ENCODE measurements around the gene KSR1. TPM values are rescaled to one million over a fixed set of nuclear protein-coding genes. Genes with fewer than 3 reads are reported as not detected.
"Not testable (repeated sequence)": the region's sequence is repeated elsewhere in the genome, so short reads cannot be mapped to it uniquely, and the experiment has no call there.

KSR1 gene
- polyA plus RNA-seq, 1 experiment: 28.2 TPM

DNA sequence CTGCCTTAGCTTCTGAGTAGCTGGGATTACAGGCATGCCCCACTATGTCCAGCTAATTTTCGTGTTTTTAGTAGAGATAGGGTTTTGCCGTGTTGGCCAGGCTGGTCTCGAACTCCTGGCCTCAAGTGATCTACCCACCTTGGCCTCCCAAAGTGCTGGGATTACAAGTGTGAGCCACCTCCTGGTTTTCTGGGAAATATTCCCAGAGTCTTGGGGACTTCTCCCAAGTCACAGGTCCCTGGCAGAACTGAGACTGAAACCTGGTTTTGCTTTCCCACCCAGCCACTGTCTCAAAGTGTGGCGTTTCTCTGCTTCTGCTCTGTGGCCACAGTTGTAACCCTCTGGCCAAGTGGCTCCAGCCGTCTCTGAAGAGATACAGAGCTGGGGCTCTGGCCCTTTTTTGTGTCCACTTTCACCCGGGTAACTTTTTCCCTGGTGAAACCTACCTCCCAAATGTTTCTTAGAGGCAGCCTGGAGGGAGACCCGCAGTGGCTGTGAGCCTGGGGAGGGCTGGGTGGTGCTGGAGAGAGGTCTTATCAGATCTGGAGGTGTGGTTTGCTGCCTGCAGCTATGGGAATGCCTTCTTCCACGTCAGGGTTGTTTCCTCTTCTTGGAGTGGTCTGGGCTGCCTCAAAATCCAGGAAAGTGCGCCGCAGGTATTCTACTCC lies 5.1 kb downstream of the KSR1 start:
- TF ChIP-seq CTCF (IDR thresholded peaks at IDR 0.05; ENCODE audit: low read depth, low read length): no peak
- POLR2A ChIA-PET: interaction anchor here (0.5 to 0.6 kb wide), 2 partner anchors 16 to 72 kb away, joined by 3 read pairs; no protein-coding TSS in a partner anchor
- DNase-seq (ENCODE audit: low read depth, low spot score): no peak
- no peaks in the 10 kb centered on the region for H3K27me3 ChIP-seq (ENCODE audit: control insufficient read depth, insufficient read depth, low read length)
- no peak overlapping the region for H3K4me3 ChIP-seq (ENCODE audit: low read depth, low read length)
- peaks cover 3% of the 10 kb centered on the region; the same call in 1 of the 2 replicates for H3K9me3 ChIP-seq (ENCODE audit: control insufficient read depth, insufficient read depth, low read length)
- H3K27ac ChIP-seq (ENCODE audit: low read depth, low read length): no peak overlapping the region
- CTCF ChIA-PET: interaction anchor here (1.7 to 10.5 kb wide), 2 partner anchors 107 to 140 kb away, joined by 5 to 94 read pairs; no protein-coding TSS in a partner anchor

GRCh38 chr17:27462149-27462548 lies 5.9 kb downstream of the KSR1 start:
- H3K4me3 ChIP-seq (ENCODE audit: low read depth, low read length): no peak overlapping the region
- H3K27me3 ChIP-seq (ENCODE audit: control insufficient read depth, insufficient read depth, low read length): no peaks in the 10 kb centered on the region
- POLR2A ChIA-PET: no interaction called here
- CTCF ChIA-PET: interaction anchor here (0.6 to 10.5 kb wide), 2 partner anchors 101 to 139 kb away, joined by 7 to 94 read pairs; no protein-coding TSS in a partner anchor
- no peaks in the 10 kb centered on the region; the same call in 1 of the 2 replicates for H3K9me3 ChIP-seq (ENCODE audit: control insufficient read depth, insufficient read depth, low read length)
- DNase-seq (ENCODE audit: low read depth, low spot score): no peak
- TF ChIP-seq CTCF (IDR thresholded peaks at IDR 0.05; ENCODE audit: low read depth, low read length): no peak
- H3K27ac ChIP-seq (ENCODE audit: low read depth, low read length): no peak overlapping the region

DNA sequence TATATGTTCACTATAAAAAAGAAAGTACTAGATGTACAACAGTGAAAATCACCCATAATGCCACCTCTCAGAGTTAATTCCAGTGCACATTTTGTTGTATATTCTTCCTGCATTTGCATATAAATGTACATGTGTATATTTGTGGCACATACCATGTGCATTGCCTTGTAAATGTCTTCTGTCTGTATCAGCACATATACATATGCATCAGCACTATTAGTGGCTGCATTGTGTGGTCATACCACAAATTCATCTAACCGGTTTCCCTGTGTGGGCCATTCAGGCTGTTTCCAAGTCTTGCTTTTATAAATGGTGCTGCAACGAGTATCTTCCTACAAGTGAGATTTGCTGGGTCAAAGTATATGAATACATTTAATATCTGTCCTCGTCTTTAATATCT lies 6.5 kb downstream of the KSR1 start:
- ChIA-PET POLR2A (no interaction called here), CTCF (interaction anchor here (10.5 kb wide), 1 partner anchor 138 kb away, joined by 94 read pairs; no protein-coding TSS in a partner anchor)
- Histone ChIP-seq H3K4me3 (ENCODE audit: low read depth, low read length) (no peak overlapping the region), H3K27me3 (ENCODE audit: control insufficient read depth, insufficient read depth, low read length) (no peaks in the 10 kb centered on the region), H3K9me3 (ENCODE audit: control insufficient read depth, insufficient read depth, low read length) (no peaks in the 10 kb centered on the region), H3K27ac (ENCODE audit: low read depth, low read length) (no peak overlapping the region)
- TF ChIP-seq CTCF (IDR thresholded peaks at IDR 0.05; ENCODE audit: low read depth, low read length): no peak
- no peak for DNase-seq (ENCODE audit: low read depth, low spot score)

DNA sequence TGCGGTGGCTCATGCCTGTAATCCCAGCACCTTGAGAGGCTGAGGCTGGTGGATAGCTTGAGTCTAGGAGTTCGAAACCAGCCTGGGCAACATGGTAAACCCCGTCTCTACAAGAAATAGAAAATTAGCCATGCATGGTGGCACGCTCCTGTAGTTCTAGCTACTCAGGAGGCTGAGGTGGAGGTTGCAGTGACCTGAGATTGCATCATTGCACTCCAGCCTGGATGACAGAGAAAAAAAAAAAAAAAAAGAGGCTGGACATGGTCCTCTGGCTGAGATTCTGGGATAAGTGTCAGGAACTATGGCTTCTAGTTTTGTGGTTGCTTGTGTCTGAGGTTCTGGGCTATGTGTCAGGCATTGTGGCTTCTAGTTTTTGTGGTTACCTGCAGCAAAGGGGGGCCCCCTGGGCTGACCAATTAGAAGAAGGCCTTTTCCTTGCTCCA lies 7.0 kb downstream of the KSR1 start:
- ChIA-PET POLR2A (no interaction called here), CTCF (interaction anchor here (10.5 kb wide), 1 partner anchor 138 kb away, joined by 94 read pairs; no protein-coding TSS in a partner anchor)
- Histone ChIP-seq H3K4me3 (ENCODE audit: low read depth, low read length) (no peak overlapping the region), H3K27ac (ENCODE audit: low read depth, low read length) (no peak overlapping the region), H3K9me3 (ENCODE audit: control insufficient read depth, insufficient read depth, low read length) (no peaks in the 10 kb centered on the region), H3K27me3 (ENCODE audit: control insufficient read depth, insufficient read depth, low read length) (no peaks in the 10 kb centered on the region)
- no peak for TF ChIP-seq CTCF (IDR thresholded peaks at IDR 0.05; ENCODE audit: low read depth, low read length)
- no peak for DNase-seq (ENCODE audit: low read depth, low spot score)

DNA sequence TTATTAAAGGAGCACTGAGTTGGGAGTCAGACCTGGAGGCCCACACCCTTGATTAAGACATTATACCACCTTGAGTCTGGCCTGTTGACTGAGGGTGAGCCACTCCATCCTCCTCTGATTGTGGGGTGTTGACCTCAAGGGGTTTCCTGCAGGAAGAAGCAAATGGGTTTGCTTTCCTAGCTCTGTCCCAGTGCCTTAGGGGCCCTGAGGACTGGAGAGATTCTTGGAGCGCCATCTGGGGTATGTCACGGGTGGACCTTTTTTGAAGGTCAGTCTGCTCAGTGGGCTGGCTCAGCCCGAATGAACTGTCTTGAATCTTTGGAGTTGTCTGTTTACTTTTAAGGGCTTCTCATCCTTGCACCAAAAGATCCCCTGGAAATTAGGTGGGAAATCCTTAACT lies 7.8 kb downstream of the KSR1 start:
- H3K9me3 ChIP-seq (ENCODE audit: control insufficient read depth, insufficient read depth, low read length); H3K4me3 ChIP-seq (ENCODE audit: low read depth, low read length); DNase-seq (ENCODE audit: low read depth, low spot score); CTCF ChIA-PET; POLR2A ChIA-PET; H3K27ac ChIP-seq (ENCODE audit: low read depth, low read length); H3K27me3 ChIP-seq (ENCODE audit: control insufficient read depth, insufficient read depth, low read length): not testable (repeated sequence)

Data from AG04450 (cell line).